A549 (cell line): ENCODE results near the gene ZSWIM9. TPM values are rescaled to one million over a fixed set of nuclear protein-coding genes. Genes with fewer than 3 reads are reported as not detected.

Source experiments
- polyA plus RNA-seq, 4 experiments: library from polyadenylated mRNA; depleted of rRNA in 3 of 4; stranded (reverse); fragments of >200 nt; fragmentation: RNase III in 1 of 4; extraction: RNeasy Plus Mini Kit Qiagen cat#74134 plus additional on column Dnase treatment in 1 of 4; gene quantifications; 2 replicates in 3 of 4; 3 replicates in 1 of 4; pipeline ENCODE4 v1.2.3, GENCODE V29; 2011 to 2017

Gene ZSWIM9
- polyA plus RNA-seq, 2 of the 4 experiments (the other 2 are of a cell fraction) = 1.2 to 13.4 TPM

Other genes starting within 250 kb of the ZSWIM9 start
- gene BSPH1, start 178.5 kb upstream of the ZSWIM9 start, polyA plus RNA-seq (2011; rRNA removed) = not detected in 2 replicates
- gene BSPH1, start 178.5 kb upstream of the ZSWIM9 start, polyA plus RNA-seq (2017; fragmentation: RNase III; extraction: RNeasy Plus Mini Kit Qiagen cat#74134 plus additional on column Dnase treatment) = not detected in 3 replicates
- gene ELSPBP1, start 176.0 kb upstream of the ZSWIM9 start, polyA plus RNA-seq (2011; rRNA removed) = not detected in 2 replicates
- gene ELSPBP1, start 176.0 kb upstream of the ZSWIM9 start, polyA plus RNA-seq (2017; fragmentation: RNase III; extraction: RNeasy Plus Mini Kit Qiagen cat#74134 plus additional on column Dnase treatment) = not detected in 3 replicates
- not detected in 2 replicates for gene CABP5, start 126.6 kb upstream of the ZSWIM9 start, polyA plus RNA-seq (2011; rRNA removed)
- gene CABP5, start 126.6 kb upstream of the ZSWIM9 start, polyA plus RNA-seq (2017; fragmentation: RNase III; extraction: RNeasy Plus Mini Kit Qiagen cat#74134 plus additional on column Dnase treatment) = not detected in 3 replicates
- 2.1 and 2.8 TPM in 2 replicates for gene PLA2G4C, start 59.9 kb upstream of the ZSWIM9 start, polyA plus RNA-seq (2011; rRNA removed)
- 1.4 to 3.7 TPM (median 2.6 TPM) in 3 replicates for gene PLA2G4C, start 59.9 kb upstream of the ZSWIM9 start, polyA plus RNA-seq (2017; fragmentation: RNase III; extraction: RNeasy Plus Mini Kit Qiagen cat#74134 plus additional on column Dnase treatment)
- gene LIG1, start 336 bp upstream of the ZSWIM9 start, polyA plus RNA-seq (2011; rRNA removed) = 41.2 and 54.9 TPM in 2 replicates
- gene LIG1, start 336 bp upstream of the ZSWIM9 start, polyA plus RNA-seq (2017; fragmentation: RNase III; extraction: RNeasy Plus Mini Kit Qiagen cat#74134 plus additional on column Dnase treatment) = 88.8 to 106 TPM (median 101 TPM) in 3 replicates
- 27.4 and 34.7 TPM in 2 replicates for gene CARD8, start 85.2 kb downstream of the ZSWIM9 start, polyA plus RNA-seq (2011; rRNA removed)
- gene CARD8, start 85.2 kb downstream of the ZSWIM9 start, polyA plus RNA-seq (2017; fragmentation: RNase III; extraction: RNeasy Plus Mini Kit Qiagen cat#74134 plus additional on column Dnase treatment) = 27.2 to 27.5 TPM (median 27.5 TPM) in 3 replicates
- gene ZNF114, start 99.4 kb downstream of the ZSWIM9 start, polyA plus RNA-seq (2011; rRNA removed) = 3.1 and 3.5 TPM in 2 replicates
- 4.3 to 5.6 TPM (median 4.6 TPM) in 3 replicates for gene ZNF114, start 99.4 kb downstream of the ZSWIM9 start, polyA plus RNA-seq (2017; fragmentation: RNase III; extraction: RNeasy Plus Mini Kit Qiagen cat#74134 plus additional on column Dnase treatment)
- 147 and 210 TPM in 2 replicates for gene EMP3, start 154.9 kb downstream of the ZSWIM9 start, polyA plus RNA-seq (2011; rRNA removed)
- gene EMP3, start 154.9 kb downstream of the ZSWIM9 start, polyA plus RNA-seq (2017; fragmentation: RNase III; extraction: RNeasy Plus Mini Kit Qiagen cat#74134 plus additional on column Dnase treatment) = 564 to 580 TPM (median 566 TPM) in 3 replicates
- 7.4 and 7.6 TPM in 2 replicates for gene TMEM143, start 193.3 kb downstream of the ZSWIM9 start, polyA plus RNA-seq (2011; rRNA removed)
- 6.3 to 7.0 TPM (median 6.4 TPM) in 3 replicates for gene TMEM143, start 193.3 kb downstream of the ZSWIM9 start, polyA plus RNA-seq (2017; fragmentation: RNase III; extraction: RNeasy Plus Mini Kit Qiagen cat#74134 plus additional on column Dnase treatment)
- 2.3 and 2.9 TPM in 2 replicates for gene SYNGR4, start 193.7 kb downstream of the ZSWIM9 start, polyA plus RNA-seq (2011; rRNA removed)
- gene SYNGR4, start 193.7 kb downstream of the ZSWIM9 start, polyA plus RNA-seq (2017; fragmentation: RNase III; extraction: RNeasy Plus Mini Kit Qiagen cat#74134 plus additional on column Dnase treatment) = 2.5 to 4.4 TPM (median 2.9 TPM) in 3 replicates
- gene KDELR1, start 220.9 kb downstream of the ZSWIM9 start, polyA plus RNA-seq (2011; rRNA removed) = 200 and 270 TPM in 2 replicates
- gene KDELR1, start 220.9 kb downstream of the ZSWIM9 start, polyA plus RNA-seq (2017; fragmentation: RNase III; extraction: RNeasy Plus Mini Kit Qiagen cat#74134 plus additional on column Dnase treatment) = 280 to 318 TPM (median 302 TPM) in 3 replicates
- gene GRIN2D, start 223.0 kb downstream of the ZSWIM9 start, polyA plus RNA-seq (2011; rRNA removed) = 2.6 and 3.4 TPM in 2 replicates
- gene GRIN2D, start 223.0 kb downstream of the ZSWIM9 start, polyA plus RNA-seq (2017; fragmentation: RNase III; extraction: RNeasy Plus Mini Kit Qiagen cat#74134 plus additional on column Dnase treatment) = 5.8 to 6.8 TPM (median 6.3 TPM) in 3 replicates